AG04449 (cell line): ENCODE results near the gene IRF8.
"Not testable (repeated sequence)": the region's sequence is repeated elsewhere in the genome, so short reads cannot be mapped to it uniquely, and the experiment has no call there.

Experiments used
- CTCF ChIA-PET: fragments of 350-600 bp; formaldehyde crosslinking; extraction: SDS; loops from one replicate; lab custom pipeline; 2021; ENCODE audit warnings: antibody characterized with exemption; lab: Yijun Ruan, JAX
- POLR2A ChIA-PET: fragments of 400-600, 350-600 bp; formaldehyde crosslinking; extraction: SDS; loops from one replicate; lab custom pipeline; 2020; ENCODE audit warnings: antibody characterized with exemption, inconsistent platforms; lab: Yijun Ruan, JAX
- DNase-seq: peaks from one replicate; pipeline ENCODE4 v3.0.0-alpha.2; 2010; ENCODE audit warnings: low read depth, low spot score
- H3K4me3 ChIP-seq: 2 replicates; pipeline ENCODE4 v1.5.1; 2011; ENCODE audit warnings: low read depth, mild to moderate bottlenecking, control low read depth, low read length
- CTCF ChIP-seq: IDR thresholded peaks from one replicate; pipeline ENCODE4 v1.5.1; 2011; ENCODE audit warnings: mild to moderate bottlenecking, moderate library complexity, low read length, control low read depth, inconsistent platforms; ENCODE audit not compliant: insufficient read depth; ENCODE audit errors: missing control alignments

Gene IRF8

GRCh38 chr16:85903559-85903958 is 4.6 kb downstream of the IRF8 start:
- CTCF ChIA-PET: interaction anchor here (0.8 kb wide), 1 partner anchor 83 kb away, joined by 3 read pairs; no protein-coding TSS in a partner anchor
- no peak for TF ChIP-seq CTCF
- POLR2A ChIA-PET: no interaction called here
- H3K4me3 ChIP-seq: no peak overlapping the region
- DNase-seq: no peak

- ChIA-PET POLR2A (no interaction called here), CTCF (interaction anchor here (1.0 kb wide), 1 partner anchor 84 kb away, joined by 3 read pairs; no protein-coding TSS in a partner anchor)
Measured at GRCh38 chr16:85905110-85906095, 6.4 kb downstream of the IRF8 start.

GRCh38 chr16:85906349-85906748 is 7.4 kb downstream of the IRF8 start:
- H3K4me3 ChIP-seq: no peak overlapping the region
- CTCF ChIA-PET: interaction anchor here (1.0 kb wide), 1 partner anchor 85 kb away, joined by 3 read pairs; no protein-coding TSS in a partner anchor
- no peak for DNase-seq
- TF ChIP-seq CTCF: no peak
- POLR2A ChIA-PET: no interaction called here

More at GRCh38 chr16:85905110-85906095, 6.4 kb downstream of the IRF8 start:
- H3K4me3 ChIP-seq: no peak overlapping the region
- TF ChIP-seq CTCF: no peak
- DNase-seq: no peak

- H3K4me3 ChIP-seq, CTCF ChIA-PET, DNase-seq, POLR2A ChIA-PET: not testable (repeated sequence)
Measured at GRCh38 chr16:85907231-85907630, 8.3 kb downstream of the IRF8 start.

- CTCF ChIA-PET: interaction anchor here (1.9 kb wide), 1 partner anchor 89 kb away, joined by 6 read pairs; no protein-coding TSS in a partner anchor
- DNase-seq: no peak
- H3K4me3 ChIP-seq: no peak overlapping the region
- TF ChIP-seq CTCF: no peak
- POLR2A ChIA-PET: no interaction called here
Measured at GRCh38 chr16:85908444-85908843, 9.5 kb downstream of the IRF8 start.

GRCh38 chr16:85908889-85909589 is 10.1 kb downstream of the IRF8 start:
- ChIA-PET POLR2A (no interaction called here), CTCF (interaction anchor here (1.9 kb wide), 1 partner anchor 89 kb away, joined by 6 read pairs; no protein-coding TSS in a partner anchor)
- no peak overlapping the region for H3K4me3 ChIP-seq
- TF ChIP-seq CTCF: no peak
- no peak for DNase-seq
